ENCODE measurements around the gene PANK2. TPM values are rescaled to one million over a fixed set of nuclear protein-coding genes. Genes with fewer than 3 reads are reported as not detected.

The PANK2 gene
- total RNA-seq, 1 donor from 2014 or later = 53.7 TPM

DNA sequence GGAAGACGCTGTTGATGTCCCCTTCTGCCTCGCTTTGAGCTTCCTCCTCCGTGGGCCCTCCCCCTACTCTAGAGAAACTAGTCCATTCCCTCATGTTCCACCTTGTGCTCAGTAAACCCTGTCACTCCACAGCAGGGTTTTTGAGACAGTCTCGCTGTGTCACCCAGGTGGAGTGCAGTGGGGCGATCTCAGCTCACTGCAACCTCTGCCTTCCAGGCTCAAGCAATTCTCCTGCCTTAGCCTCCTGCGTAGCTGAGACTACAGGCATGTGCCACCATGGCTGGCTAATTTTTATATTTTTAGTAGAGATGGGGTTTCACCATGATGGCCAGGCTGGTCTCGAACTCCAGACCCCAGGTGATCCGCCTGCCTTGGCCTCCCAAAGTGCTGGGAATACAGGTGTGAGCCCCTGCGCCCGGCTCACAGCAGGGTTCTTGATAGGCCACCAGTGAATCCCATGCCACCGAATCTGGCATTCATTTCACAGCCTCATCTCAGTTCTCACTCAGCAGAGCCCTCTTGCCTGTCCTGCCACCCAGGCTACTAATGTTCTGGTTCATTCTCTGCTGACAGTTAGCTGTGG, 36.0 kb downstream of the PANK2 start:
- Mint-ChIP-seq H3K9me3 (ENCODE audit: unreplicated experiment) (no peaks in the 10 kb centered on the region), H3K36me3 (ENCODE audit: low read depth, unreplicated experiment) (peaks cover 31% of the 10 kb centered on the region), H3K27me3 (ENCODE audit: unreplicated experiment) (peaks cover 16% of the 10 kb centered on the region), H3K27ac (ENCODE audit: unreplicated experiment) (peak overlapping the region; percentile 76), H3K4me3 (ENCODE audit: unreplicated experiment) (peak overlapping the region; percentile 77), H3K4me1 (ENCODE audit: unreplicated experiment) (peaks cover 20% of the 10 kb centered on the region)
- no peak for DNase-seq (ENCODE audit: low spot score)
- TF ChIP-seq, protein P1, sequence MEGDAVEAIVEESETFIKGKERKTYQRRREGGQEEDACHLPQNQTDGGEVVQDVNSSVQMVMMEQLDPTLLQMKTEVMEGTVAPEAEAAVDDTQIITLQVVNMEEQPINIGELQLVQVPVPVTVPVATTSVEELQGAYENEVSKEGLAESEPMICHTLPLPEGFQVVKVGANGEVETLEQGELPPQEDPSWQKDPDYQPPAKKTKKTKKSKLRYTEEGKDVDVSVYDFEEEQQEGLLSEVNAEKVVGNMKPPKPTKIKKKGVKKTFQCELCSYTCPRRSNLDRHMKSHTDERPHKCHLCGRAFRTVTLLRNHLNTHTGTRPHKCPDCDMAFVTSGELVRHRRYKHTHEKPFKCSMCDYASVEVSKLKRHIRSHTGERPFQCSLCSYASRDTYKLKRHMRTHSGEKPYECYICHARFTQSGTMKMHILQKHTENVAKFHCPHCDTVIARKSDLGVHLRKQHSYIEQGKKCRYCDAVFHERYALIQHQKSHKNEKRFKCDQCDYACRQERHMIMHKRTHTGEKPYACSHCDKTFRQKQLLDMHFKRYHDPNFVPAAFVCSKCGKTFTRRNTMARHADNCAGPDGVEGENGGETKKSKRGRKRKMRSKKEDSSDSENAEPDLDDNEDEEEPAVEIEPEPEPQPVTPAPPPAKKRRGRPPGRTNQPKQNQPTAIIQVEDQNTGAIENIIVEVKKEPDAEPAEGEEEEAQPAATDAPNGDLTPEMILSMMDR (IDR thresholded peaks at IDR 0.05; ENCODE audit: unreplicated experiment) = no peak

DNA sequence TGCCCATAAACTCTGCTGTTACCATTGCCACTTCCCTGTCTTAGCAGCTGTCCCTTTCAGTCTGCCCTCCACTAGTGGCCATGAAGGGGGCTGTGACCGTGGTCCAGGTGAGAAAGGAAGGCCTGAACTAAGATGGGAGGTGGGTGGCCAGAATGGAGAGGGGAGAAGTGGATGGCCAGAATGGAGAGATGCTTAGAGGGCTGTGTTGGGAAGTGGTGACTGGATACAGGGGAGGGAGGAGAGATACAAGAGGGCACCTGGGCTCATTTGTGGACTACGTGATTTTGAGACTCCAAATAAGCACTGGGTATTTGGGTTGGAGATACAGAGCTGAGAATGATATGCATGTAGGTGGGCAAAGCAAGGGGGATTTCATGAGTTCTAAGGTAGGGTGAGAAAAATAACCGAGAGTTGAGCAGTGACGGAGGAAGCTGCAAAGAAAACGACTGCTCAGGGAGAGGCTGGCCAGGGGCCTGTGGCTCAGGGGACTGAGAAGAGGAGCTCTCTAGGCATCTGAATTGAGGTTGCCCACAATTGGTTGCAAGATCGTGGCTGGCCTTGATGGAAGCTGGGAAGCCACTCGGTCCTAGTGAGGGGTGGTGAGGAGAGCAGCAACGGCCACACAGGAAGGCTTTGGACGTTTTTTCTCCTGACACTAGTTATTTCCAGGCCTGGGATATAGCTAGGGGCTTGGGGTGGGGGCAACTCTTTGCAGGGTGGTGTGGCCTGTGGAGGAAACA, 36.9 kb downstream of the PANK2 start:
- H3K9me3 Mint-ChIP-seq (ENCODE audit: unreplicated experiment) = no peaks in the 10 kb centered on the region

DNA sequence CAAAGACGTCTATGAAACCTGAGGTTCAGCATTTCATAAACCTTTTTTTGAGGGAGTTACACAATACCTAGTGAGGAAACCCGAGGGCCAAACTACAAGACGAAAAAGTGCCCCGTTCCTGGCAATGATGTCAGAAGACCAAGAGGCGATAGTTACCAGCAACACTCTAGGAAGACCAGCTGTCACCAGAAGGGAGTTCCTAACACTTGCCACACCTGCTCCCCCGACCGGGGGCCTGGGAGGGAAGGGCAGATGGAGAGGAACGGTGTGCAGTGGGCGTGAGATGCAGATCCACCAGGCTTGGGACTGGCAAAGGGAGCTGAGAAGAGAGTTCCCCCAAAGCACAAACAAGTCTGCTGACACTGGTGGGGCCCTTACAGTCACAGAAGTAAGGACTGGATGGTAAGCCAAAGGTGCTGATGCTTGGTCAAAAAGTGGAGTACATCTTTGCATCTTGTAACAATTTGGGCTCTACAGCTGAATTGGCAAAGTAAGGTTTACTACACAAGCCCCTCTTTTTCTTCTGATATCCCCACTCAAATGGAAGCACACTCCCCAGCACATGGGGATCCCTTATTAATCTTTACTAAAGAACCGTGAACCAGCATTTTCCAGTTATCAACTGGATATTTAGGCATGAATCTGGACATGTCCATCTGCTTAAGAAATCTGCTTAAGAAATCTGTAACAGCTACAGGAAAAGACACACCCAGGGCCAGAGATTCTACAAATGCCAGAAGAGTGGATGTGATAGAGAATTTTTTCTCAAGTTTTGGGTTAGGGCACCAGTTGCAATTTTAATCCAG, 38.5 kb downstream of the PANK2 start:
- H3K27me3 Mint-ChIP-seq (ENCODE audit: unreplicated experiment) = peaks cover 17% of the 10 kb centered on the region
- no peaks in the 10 kb centered on the region for H3K9me3 Mint-ChIP-seq (ENCODE audit: unreplicated experiment)
- peaks cover 18% of the 10 kb centered on the region for H3K4me1 Mint-ChIP-seq (ENCODE audit: unreplicated experiment)
- H3K27ac Mint-ChIP-seq (ENCODE audit: unreplicated experiment) = peak overlapping the region; percentile 49
- no peak for DNase-seq (ENCODE audit: low spot score)
- TF ChIP-seq, protein P1 (IDR thresholded peaks at IDR 0.05; ENCODE audit: unreplicated experiment) = no peak
- no peak overlapping the region for H3K4me3 Mint-ChIP-seq (ENCODE audit: unreplicated experiment)
- peaks cover 25% of the 10 kb centered on the region for H3K36me3 Mint-ChIP-seq (ENCODE audit: low read depth, unreplicated experiment)

More for the DNA sequence above, 36.9 kb downstream of the PANK2 start:
- no peak for DNase-seq (ENCODE audit: low spot score)
- Mint-ChIP-seq H3K4me1 (ENCODE audit: unreplicated experiment) (peaks cover 18% of the 10 kb centered on the region), H3K4me3 (ENCODE audit: unreplicated experiment) (peak overlapping the region; percentile 77), H3K36me3 (ENCODE audit: low read depth, unreplicated experiment) (peaks cover 31% of the 10 kb centered on the region), H3K27ac (ENCODE audit: unreplicated experiment) (peak overlapping the region; percentile 76), H3K27me3 (ENCODE audit: unreplicated experiment) (peaks cover 17% of the 10 kb centered on the region)
- TF ChIP-seq, protein P1 (IDR thresholded peaks at IDR 0.05; ENCODE audit: unreplicated experiment) = no peak

DNA sequence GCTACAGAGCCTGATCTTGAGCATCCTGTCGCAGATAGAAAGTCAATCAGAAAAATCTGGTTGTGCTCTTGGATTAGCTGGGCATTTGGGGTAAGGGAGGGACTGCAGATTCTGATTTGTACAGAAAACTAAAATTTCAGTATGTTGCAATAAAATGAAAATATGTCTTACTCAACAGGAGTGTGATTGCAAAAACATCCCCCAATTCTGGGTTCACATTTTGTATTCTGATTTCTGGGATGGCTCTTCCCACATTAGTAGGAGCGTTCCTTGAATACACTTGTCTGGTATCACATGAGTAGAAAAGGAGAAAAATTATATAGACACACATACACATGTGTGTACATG, 40.5 kb downstream of the PANK2 start:
- TF ChIP-seq, protein P1 (IDR thresholded peaks at IDR 0.05; ENCODE audit: unreplicated experiment) = no peak
- Mint-ChIP-seq H3K9me3 (ENCODE audit: unreplicated experiment) (no peaks in the 10 kb centered on the region), H3K4me3 (ENCODE audit: unreplicated experiment) (no peak overlapping the region), H3K27ac (ENCODE audit: unreplicated experiment) (no peak overlapping the region), H3K36me3 (ENCODE audit: low read depth, unreplicated experiment) (peaks cover 19% of the 10 kb centered on the region), H3K4me1 (ENCODE audit: unreplicated experiment) (peaks cover 18% of the 10 kb centered on the region), H3K27me3 (ENCODE audit: unreplicated experiment) (peaks cover 16% of the 10 kb centered on the region)
- no peak for DNase-seq (ENCODE audit: low spot score)
